GM19372 (cell line): ENCODE results near the gene MCTS1.
"Not testable (repeated sequence)": the region's sequence is repeated elsewhere in the genome, so short reads cannot be mapped to it uniquely, and the experiment has no call there.

Source experiments
- ATAC-seq: cut with Tn5 transposase; IDR thresholded peaks from one replicate; pipeline ENCODE4 v1.9.1; 2021; ENCODE audit warnings: mild to moderate bottlenecking, low read depth, moderate library complexity; ENCODE audit not compliant: unreplicated experiment

The MCTS1 gene

GRCh38 chrX:120603707-120604360, at the start of gene MCTS1:
TSS of gene MCTS1 (plus strand) at chrX:120604101. CDS start at chrX:120604237, 136 bp downstream.
- peak; percentile 95 for ATAC-seq

GRCh38 chrX:120556251-120556650, 47.6 kb upstream of the MCTS1 start:
- no peak for ATAC-seq

GRCh38 chrX:120559804-120560203, 44.1 kb upstream of the MCTS1 start:
- ATAC-seq: no peak

DNA sequence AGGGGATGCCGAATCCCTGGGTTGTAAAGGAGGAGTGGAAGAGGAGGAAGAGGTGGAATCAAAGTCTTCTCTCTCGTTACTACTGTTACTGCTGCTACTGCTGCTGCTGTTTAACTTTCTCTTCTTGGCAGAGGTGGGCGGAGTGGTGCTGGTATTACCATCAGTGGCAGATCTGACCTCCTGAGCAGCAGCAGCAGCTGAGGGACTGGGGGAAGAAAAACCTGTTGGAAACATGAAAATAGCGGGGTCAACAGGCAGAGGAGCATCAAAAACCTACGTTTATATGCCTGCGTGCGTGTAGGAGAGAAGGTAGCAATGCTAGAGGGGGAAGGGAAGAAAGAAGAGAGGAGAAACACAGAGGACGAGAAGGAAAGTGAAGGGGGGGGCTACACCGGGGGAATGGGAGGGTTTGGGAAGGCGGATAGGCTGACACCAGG, 43.5 kb upstream of the MCTS1 start:
- ATAC-seq: peak; percentile 27

GRCh38 chrX:120560842-120561633, 42.9 kb upstream of the MCTS1 start, which contains the start of gene CUL4B:
TSS of gene CUL4B (minus strand) at chrX:120560962. CDS start at chrX:120560638, 324 bp downstream.
- ATAC-seq: peak; percentile 78

DNA sequence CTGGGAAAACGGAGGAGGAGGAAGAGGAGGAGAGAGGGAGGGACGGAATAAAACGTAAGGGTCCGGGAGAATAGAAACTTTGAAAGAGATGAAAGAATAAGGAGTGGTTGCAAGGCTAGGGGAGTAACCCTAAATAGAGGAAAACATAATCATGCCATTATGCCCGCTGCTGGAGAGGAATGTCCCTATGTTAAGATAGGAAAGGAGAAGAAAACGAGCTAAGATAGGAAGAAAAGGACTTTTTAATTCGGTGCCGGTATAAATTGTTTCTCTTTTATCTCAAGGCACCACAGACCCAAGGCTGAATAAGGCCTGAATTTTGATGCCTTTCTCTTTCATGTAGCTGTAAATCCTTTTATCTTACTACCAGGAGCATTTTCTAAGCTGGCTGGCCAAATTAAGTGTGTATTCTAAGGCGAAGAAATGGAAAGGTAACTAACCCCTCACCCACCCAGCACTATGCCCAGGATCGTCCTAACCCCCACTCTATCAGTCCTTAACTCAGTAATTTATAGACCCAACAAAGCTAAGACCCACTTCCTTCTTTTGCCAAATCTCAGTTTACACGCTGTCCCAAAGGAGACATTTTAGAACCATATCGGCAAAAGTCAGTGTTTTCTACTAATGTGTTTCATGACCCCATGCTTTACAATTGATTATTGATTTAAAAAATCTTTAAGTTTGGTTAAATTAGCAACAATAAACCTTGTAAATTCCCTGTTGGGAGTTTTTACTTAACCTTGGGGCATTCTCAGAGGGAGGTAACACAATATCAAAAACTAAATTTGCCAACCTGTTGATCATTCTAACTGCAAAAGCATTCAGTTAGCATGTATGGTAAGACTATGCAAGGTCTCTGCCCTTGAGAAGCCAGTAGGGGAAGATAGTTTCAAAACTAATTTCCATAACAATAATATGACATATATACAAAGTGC, 42.0 kb upstream of the MCTS1 start:
- ATAC-seq: no peak

DNA sequence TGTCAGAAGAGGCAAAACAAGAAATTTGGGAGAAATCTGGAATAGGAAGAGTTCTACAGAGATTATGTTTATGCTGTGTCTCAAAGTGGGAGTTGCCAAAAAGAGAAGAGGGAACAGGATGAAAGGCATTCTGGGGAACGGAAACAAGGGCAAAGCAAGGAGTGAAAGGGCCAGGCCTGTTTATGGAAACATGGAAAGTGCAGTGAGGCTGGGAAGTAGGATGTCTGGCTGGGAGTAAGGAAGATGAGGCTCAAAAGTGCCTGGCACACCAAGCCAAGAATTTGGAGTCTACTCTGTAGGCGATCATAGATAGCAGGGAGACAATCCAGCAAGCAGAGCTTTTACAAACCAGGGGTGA, 41.4 kb upstream of the MCTS1 start:
- ATAC-seq: no peak

- no peak for ATAC-seq
Measured at GRCh38 chrX:120564925-120565324, 39.0 kb upstream of the MCTS1 start.

- ATAC-seq: no peak
Measured at GRCh38 chrX:120566817-120567216, 37.1 kb upstream of the MCTS1 start.

- no peak for ATAC-seq
Measured at GRCh38 chrX:120568035-120568434, 35.9 kb upstream of the MCTS1 start.

- no peak for ATAC-seq
Measured at GRCh38 chrX:120568609-120569008, 35.3 kb upstream of the MCTS1 start.

GRCh38 chrX:120570011-120570600, 33.8 kb upstream of the MCTS1 start:
- no peak for ATAC-seq

- not testable (repeated sequence) for ATAC-seq
Measured at GRCh38 chrX:120573806-120574205, 30.1 kb upstream of the MCTS1 start.

DNA sequence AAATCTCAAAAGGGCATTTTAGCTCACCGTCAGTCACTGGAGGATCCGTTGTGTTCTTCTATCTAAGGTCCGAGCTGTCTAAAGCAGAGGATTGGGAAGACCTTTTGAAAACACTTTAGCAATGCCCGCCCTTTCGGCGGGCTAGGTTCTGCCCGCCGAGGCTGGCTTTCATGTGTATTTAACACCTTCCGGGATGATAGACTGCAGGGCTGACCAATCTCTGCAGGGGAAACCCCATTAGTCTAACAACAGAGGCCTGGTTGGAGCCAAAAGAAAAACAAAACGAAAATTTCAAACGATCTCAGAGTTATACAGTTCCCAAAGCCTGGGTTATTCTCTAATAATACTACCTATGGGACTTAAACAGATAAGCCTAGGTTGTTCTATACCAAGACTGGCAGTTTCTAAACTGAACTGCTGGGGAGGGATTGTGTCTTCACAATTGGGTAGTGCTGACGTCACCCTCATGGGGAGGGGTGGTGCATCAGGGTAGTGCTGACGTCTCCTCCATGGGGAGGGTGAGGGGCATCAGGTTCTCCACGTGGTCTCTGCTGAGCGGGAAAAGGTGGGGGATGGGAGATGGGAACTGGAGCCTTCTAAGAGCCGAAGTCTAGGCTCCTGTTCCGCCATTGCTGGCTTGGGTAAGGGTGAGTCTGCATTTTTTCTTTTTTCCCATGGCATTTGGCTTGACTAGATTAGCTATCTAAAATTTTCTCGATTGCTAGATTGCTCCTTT, 28.4 kb upstream of the MCTS1 start:
- ATAC-seq: no peak

DNA sequence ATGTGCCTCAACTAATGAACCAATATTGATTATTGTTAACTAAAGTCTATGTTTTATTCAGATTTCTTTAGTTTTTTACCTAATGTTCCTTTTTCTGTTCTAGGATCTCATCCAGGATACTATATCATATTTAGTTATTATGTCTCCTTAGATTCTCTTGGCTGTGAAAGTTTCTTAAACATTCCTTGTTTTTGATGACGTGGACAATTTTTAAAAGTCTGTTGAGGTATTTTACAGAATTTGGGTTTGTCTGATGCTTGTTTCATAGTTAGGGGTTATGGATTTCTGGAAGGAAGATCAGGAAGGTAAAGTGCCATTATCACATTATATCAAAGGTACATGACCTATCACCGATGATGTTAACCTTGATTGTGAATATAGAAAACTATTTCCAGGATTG, 18.2 kb upstream of the MCTS1 start:
- no peak for ATAC-seq

DNA sequence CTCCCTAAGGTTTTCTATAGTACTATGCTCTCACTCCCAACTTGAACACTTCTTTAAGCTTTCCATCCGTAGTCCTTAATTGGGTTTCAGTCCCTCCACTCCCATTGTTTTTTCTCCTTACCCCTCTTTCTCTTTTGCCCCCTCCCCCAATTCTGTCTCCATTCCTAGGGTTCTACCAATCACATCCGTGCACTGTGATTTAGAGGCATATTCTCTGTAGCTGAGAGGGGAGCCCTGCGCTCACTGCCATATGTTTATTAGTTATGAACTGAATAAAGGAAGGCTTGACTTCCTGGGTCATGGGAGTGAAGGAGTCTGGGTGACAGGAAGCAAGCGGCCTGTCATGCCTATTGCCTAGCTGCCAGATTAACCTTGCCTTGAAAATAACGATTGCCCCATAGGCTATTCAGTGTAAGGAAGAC, 471 bp downstream of the MCTS1 start:
- peak; percentile 53 for ATAC-seq

- ATAC-seq: no peak
Measured at GRCh38 chrX:120612086-120612485, 8.2 kb downstream of the MCTS1 start.

- no peak for ATAC-seq
Measured at GRCh38 chrX:120614816-120615215, 10.9 kb downstream of the MCTS1 start.

GRCh38 chrX:120617996-120618630, 14.2 kb downstream of the MCTS1 start:
- no peak for ATAC-seq
